ENCODE results near the gene TXNDC12.
"Not testable (repeated sequence)": the region's sequence is repeated elsewhere in the genome, so short reads cannot be mapped to it uniquely, and the experiment has no call there.

The TXNDC12 gene

GRCh38 chr1:52007215-52008002 is 47.6 kb downstream of the TXNDC12 start:
- H3K36me3 ChIP-seq: no peaks in the 10 kb centered on the region
- no peaks in the 10 kb centered on the region for H3K4me1 ChIP-seq
- no peak for DNase-seq
- H3K4me3 ChIP-seq (ENCODE audit: low read depth, low read length): no peak overlapping the region
- TF ChIP-seq, protein P1, sequence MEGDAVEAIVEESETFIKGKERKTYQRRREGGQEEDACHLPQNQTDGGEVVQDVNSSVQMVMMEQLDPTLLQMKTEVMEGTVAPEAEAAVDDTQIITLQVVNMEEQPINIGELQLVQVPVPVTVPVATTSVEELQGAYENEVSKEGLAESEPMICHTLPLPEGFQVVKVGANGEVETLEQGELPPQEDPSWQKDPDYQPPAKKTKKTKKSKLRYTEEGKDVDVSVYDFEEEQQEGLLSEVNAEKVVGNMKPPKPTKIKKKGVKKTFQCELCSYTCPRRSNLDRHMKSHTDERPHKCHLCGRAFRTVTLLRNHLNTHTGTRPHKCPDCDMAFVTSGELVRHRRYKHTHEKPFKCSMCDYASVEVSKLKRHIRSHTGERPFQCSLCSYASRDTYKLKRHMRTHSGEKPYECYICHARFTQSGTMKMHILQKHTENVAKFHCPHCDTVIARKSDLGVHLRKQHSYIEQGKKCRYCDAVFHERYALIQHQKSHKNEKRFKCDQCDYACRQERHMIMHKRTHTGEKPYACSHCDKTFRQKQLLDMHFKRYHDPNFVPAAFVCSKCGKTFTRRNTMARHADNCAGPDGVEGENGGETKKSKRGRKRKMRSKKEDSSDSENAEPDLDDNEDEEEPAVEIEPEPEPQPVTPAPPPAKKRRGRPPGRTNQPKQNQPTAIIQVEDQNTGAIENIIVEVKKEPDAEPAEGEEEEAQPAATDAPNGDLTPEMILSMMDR (IDR thresholded peaks at IDR 0.05; ENCODE audit: low read depth, low read length): no peak
- H3K9me3 ChIP-seq: no peaks in the 10 kb centered on the region
- H3K27me3 ChIP-seq: no peaks in the 10 kb centered on the region

DNA sequence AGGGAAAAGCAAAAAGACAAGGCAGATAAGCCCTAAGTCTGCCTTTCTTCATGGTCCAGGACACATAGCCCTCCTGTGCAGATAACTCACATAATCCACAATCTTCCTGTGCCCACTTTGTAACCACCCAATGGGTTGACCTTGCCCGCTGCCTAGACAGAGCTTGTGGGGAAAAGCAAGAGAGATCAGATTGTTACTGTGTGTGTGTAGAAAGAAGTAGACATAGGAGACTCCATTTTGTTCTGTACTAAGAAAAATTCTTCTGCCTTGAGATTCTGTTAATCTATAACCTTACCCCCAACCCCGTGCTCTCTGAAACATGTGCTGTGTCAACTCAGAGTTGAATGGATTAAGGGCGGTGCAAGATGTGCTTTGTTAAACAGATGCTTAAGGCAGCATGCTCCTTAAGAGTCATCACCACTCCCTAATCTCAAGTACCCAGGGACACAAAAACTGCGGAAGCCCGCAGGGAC is 48.9 kb downstream of the TXNDC12 start:
- not testable (repeated sequence) for H3K27me3 ChIP-seq; H3K4me3 ChIP-seq (ENCODE audit: low read depth, low read length); DNase-seq; H3K36me3 ChIP-seq; H3K9me3 ChIP-seq; H3K4me1 ChIP-seq

- not testable (repeated sequence) for H3K27me3 ChIP-seq; H3K9me3 ChIP-seq; H3K36me3 ChIP-seq; DNase-seq; H3K4me1 ChIP-seq; H3K4me3 ChIP-seq (ENCODE audit: low read depth, low read length)
These were observed 49.4 kb downstream of the TXNDC12 start for GRCh38 chr1:52005548-52005947.

DNA sequence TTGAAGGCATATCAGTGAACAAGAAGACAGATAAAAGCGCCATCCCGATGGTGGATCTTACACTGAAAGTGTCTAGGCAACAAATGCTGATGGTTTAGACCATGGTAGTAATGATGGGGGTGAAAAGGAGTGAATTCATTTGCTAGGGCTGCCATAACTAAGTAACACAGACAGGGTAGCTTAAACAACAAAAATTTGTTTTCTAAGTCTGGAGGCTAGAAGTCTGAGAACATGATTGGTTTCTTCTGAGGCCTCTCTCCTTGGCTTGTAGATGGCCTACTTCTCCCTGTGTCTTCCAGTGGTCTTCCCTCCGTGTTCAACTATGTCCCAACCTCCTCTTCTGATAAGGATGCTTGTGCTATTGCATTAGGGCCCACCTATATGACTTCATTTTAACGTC is 51.1 kb downstream of the TXNDC12 start:
- H3K9me3 ChIP-seq: no peaks in the 10 kb centered on the region
- DNase-seq: no peak
- no peaks in the 10 kb centered on the region for H3K36me3 ChIP-seq
- no peak overlapping the region for H3K4me3 ChIP-seq (ENCODE audit: low read depth, low read length)
- TF ChIP-seq, protein P1 (IDR thresholded peaks at IDR 0.05; ENCODE audit: low read depth, low read length): no peak
- no peaks in the 10 kb centered on the region for H3K27me3 ChIP-seq
- H3K4me1 ChIP-seq: no peaks in the 10 kb centered on the region

- H3K27me3 ChIP-seq: no peaks in the 10 kb centered on the region
- peak; percentile 66 for DNase-seq
- TF ChIP-seq, protein P1 (IDR thresholded peaks at IDR 0.05; ENCODE audit: low read depth, low read length): peak; percentile 80
These were observed 52.7 kb downstream of the TXNDC12 start for GRCh38 chr1:52002038-52002917.

GRCh38 chr1:51998701-51999100 is 56.3 kb downstream of the TXNDC12 start:
- Histone ChIP-seq H3K36me3 (no peaks in the 10 kb centered on the region), H3K4me3 (ENCODE audit: low read depth, low read length) (no peak overlapping the region), H3K9me3 (no peaks in the 10 kb centered on the region), H3K4me1 (no peaks in the 10 kb centered on the region), H3K27me3 (no peaks in the 10 kb centered on the region)
- DNase-seq: no peak
- TF ChIP-seq, protein P1 (IDR thresholded peaks at IDR 0.05; ENCODE audit: low read depth, low read length): no peak

More at GRCh38 chr1:52002038-52002917, 52.7 kb downstream of the TXNDC12 start:
- Histone ChIP-seq H3K4me1 (no peaks in the 10 kb centered on the region), H3K9me3 (no peaks in the 10 kb centered on the region), H3K4me3 (ENCODE audit: low read depth, low read length) (no peak overlapping the region), H3K36me3 (no peaks in the 10 kb centered on the region)

GRCh38 chr1:51997974-51998382 is 57.0 kb downstream of the TXNDC12 start:
- no peaks in the 10 kb centered on the region for H3K4me1 ChIP-seq
- no peaks in the 10 kb centered on the region for H3K36me3 ChIP-seq
- no peaks in the 10 kb centered on the region for H3K9me3 ChIP-seq
- no peaks in the 10 kb centered on the region for H3K27me3 ChIP-seq
- peak; percentile 14 for DNase-seq
- H3K4me3 ChIP-seq (ENCODE audit: low read depth, low read length): no peak overlapping the region
- TF ChIP-seq, protein P1 (IDR thresholded peaks at IDR 0.05; ENCODE audit: low read depth, low read length): no peak

Measured in BE2C (cell line).